AG09309 (cell line): ENCODE data around the gene KIF11.
A peak's percentile ranks its signal among the peaks of the same experiment; 100 is the strongest.

Experiments
- DNase-seq: peaks from one replicate; pipeline ENCODE4 v3.0.0-alpha.2; 2010; ENCODE audit warnings: low read depth
- H3K4me3 ChIP-seq: 2 replicates; pipeline ENCODE4 v1.5.1; 2011; ENCODE audit warnings: mild to moderate bottlenecking, low read depth, low read length, moderate library complexity; ENCODE audit not compliant: control insufficient read depth
- TF ChIP-seq, protein P1 (sequence below): IDR thresholded peaks from 2 replicates; pipeline ENCODE4 v1.5.1; 2011; ENCODE audit warnings: mild to moderate bottlenecking, low read depth, low read length, inconsistent platforms; ENCODE audit not compliant: insufficient read depth, control insufficient read depth; ENCODE audit errors: missing control alignments

Gene KIF11

DNA sequence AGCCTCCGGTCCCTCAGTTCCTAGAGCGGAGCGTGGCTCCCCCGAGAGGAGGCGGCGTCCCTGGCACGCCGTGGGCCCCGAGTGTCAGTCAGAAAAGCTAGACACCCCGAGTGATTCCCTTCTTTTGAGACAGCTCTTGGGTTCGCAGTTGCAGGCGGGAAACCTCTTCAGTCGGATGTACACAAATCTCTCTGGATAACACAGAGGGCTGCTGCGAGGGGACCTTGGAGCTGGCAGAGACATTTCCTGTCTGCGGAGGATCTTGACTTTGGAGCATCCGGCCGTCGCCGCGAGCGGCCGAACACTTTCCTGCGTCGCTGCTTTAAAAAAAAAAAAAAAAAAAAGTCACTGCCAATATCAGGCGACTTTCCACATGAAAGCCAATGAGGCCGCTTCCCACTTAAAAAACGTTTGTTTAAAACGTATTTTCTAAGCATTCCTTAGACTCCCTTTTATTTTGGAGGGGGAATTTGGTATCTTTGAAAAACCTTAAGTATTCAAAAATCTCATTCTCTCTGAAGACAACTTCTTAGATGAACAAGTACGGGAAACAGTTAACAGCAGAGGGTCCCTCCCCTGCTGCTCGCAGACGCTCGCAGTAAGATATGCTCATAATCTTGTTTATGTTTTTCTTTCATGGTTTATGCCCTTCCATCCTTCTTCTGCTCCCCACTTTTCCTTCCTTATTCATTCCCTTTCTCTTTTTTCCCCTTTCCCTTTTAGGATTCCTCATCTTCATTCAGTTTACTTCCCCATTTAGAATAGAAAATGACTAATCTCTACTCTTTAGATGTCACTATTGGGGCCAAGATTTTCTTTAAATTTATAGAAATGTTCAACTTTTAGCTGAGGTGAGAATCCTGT lies 106.8 kb downstream of the KIF11 start:
- TF ChIP-seq, protein P1, sequence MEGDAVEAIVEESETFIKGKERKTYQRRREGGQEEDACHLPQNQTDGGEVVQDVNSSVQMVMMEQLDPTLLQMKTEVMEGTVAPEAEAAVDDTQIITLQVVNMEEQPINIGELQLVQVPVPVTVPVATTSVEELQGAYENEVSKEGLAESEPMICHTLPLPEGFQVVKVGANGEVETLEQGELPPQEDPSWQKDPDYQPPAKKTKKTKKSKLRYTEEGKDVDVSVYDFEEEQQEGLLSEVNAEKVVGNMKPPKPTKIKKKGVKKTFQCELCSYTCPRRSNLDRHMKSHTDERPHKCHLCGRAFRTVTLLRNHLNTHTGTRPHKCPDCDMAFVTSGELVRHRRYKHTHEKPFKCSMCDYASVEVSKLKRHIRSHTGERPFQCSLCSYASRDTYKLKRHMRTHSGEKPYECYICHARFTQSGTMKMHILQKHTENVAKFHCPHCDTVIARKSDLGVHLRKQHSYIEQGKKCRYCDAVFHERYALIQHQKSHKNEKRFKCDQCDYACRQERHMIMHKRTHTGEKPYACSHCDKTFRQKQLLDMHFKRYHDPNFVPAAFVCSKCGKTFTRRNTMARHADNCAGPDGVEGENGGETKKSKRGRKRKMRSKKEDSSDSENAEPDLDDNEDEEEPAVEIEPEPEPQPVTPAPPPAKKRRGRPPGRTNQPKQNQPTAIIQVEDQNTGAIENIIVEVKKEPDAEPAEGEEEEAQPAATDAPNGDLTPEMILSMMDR = no peak
- no peak for DNase-seq
- peak overlapping the region; percentile 43 for H3K4me3 ChIP-seq

DNA sequence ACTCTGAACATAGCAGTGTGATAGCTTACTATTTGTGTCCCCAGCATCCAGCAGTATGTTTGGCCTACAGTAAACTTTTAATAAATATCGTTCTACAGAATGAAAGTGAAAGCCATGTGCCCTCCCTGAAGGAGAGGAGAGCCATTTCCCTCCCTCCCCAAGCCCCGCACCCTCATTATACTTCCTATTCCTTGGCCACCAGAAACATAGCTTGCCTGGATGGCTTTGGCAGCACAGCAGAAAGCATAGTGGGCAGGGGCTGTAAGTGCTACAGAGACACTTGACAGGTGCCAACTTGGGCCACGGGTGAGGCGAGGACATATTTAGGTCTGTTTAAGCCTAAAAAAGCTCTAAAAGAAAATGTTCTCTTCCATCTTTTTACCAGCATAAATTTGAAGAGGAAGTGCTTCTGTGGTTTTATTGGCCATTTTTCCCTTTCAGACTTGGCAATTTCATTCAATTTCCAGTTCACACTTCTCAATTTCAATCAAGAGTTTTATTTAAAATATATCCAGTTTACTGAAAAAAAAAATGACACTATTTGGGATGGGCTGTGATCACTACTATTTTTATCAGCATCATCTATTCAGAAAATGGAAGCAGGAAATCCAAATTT lies 109.5 kb downstream of the KIF11 start:
- no peak overlapping the region for H3K4me3 ChIP-seq
- TF ChIP-seq, protein P1 = no peak
- no peak for DNase-seq
